HEK293 (cell line): ENCODE data around the gene UNC119.

ENCODE experiments used
- CTCF ChIA-PET: fragments of 350-600 bp; formaldehyde crosslinking; extraction: SDS; loops from one replicate; lab custom pipeline; 2021; ENCODE audit warnings: antibody characterized with exemption; lab: Yijun Ruan, JAX
- POLR2A ChIA-PET: fragments of 300-600 bp; formaldehyde crosslinking; extraction: SDS; loops from one replicate; lab custom pipeline; 2020; ENCODE audit warnings: antibody characterized with exemption, inconsistent platforms; lab: Yijun Ruan, JAX
- H3K27ac ChIP-seq: fragments of 200-500 bp; sonication (Bioruptor generic); 2 replicates; pipeline ENCODE4 v1.5.1; 2014; ENCODE audit warnings: low read depth, low read length, control low read depth, inconsistent platforms; ENCODE audit errors: extremely low read depth
- H3K36me3 ChIP-seq, 2 experiments: fragments of 200-500 bp in 1 of 2; sonication (Bioruptor generic) in 1 of 2; 1 replicate in 1 of 2; 2 replicates in 1 of 2; pipeline ENCODE4 v1.5.1; 2014 to 2017; ENCODE audit warnings: inconsistent platforms in 2 of 2, low read length in 2 of 2; ENCODE audit not compliant: control insufficient read depth in 2 of 2, insufficient read depth in 1 of 2
- H3K4me1 ChIP-seq: fragments of 200-500 bp; sonication (Bioruptor generic); 2 replicates; pipeline ENCODE4 v1.5.1; 2014; ENCODE audit warnings: mild to moderate bottlenecking, low read length, inconsistent platforms; ENCODE audit not compliant: control insufficient read depth, insufficient read depth
- H3K4me3 ChIP-seq: 2 replicates; pipeline ENCODE4 v1.5.1; 2011; ENCODE audit warnings: low read depth, mild to moderate bottlenecking, control low read depth, low read length, moderate library complexity
- H3K9me3 ChIP-seq: fragments of 200-500 bp; sonication (Bioruptor generic); 2 replicates; pipeline ENCODE4 v1.5.1; 2014; ENCODE audit warnings: low read depth, low read length, inconsistent platforms; ENCODE audit not compliant: control insufficient read depth, insufficient read depth
- BCL11A ChIP-seq: fragments of 450-650 bp; formaldehyde crosslinking; IDR thresholded peaks from 2 replicates; pipeline ENCODE4 v1.5.1; 2016; ENCODE audit warnings: low read depth, missing biosample characterization, missing genetic modification characterization
- GLI2 ChIP-seq: fragments of 450-650 bp; formaldehyde crosslinking; IDR thresholded peaks from 2 replicates; pipeline ENCODE4; 2017; ENCODE audit warnings: missing biosample characterization, missing genetic modification characterization, low read depth, borderline replicate concordance
- HOXC10 ChIP-seq: sonication (generic); formaldehyde crosslinking; IDR thresholded peaks from 2 replicates; pipeline ENCODE4 v1.8.1; 2023; ENCODE audit warnings: mild to moderate bottlenecking, missing genetic modification reagents
- KLF8 ChIP-seq: fragments of 450-650 bp; formaldehyde crosslinking; IDR thresholded peaks from 2 replicates; pipeline ENCODE4 v1.5.1; 2016; ENCODE audit warnings: missing biosample characterization, missing genetic modification characterization
- KLF9 ChIP-seq: fragments of 450-650 bp; formaldehyde crosslinking; IDR thresholded peaks from 2 replicates; pipeline ENCODE4 v1.5.1; 2016; ENCODE audit warnings: missing biosample characterization, missing genetic modification characterization, low read depth
- MEIS1 ChIP-seq: sonication (generic); formaldehyde crosslinking; IDR thresholded peaks from 2 replicates; pipeline ENCODE4 v1.8.1; 2022; ENCODE audit warnings: missing genetic modification reagents, mild to moderate bottlenecking, borderline replicate concordance
- PATZ1 ChIP-seq: fragments of 450-650 bp; formaldehyde crosslinking; IDR thresholded peaks from 2 replicates; pipeline ENCODE4 v1.5.1; 2016; ENCODE audit warnings: missing biosample characterization, missing genetic modification characterization
- SCRT2 ChIP-seq: fragments of 450-650 bp; formaldehyde crosslinking; IDR thresholded peaks from 2 replicates; pipeline ENCODE4 v1.5.1; 2016; ENCODE audit warnings: missing biosample characterization, missing genetic modification characterization
- TRIM28 ChIP-seq: IDR thresholded peaks from 2 replicates; pipeline ENCODE4 v1.6.1; 2011; ENCODE audit warnings: low read length, control low read depth, borderline replicate concordance
- ZBTB1 ChIP-seq: fragments of 450-650 bp; formaldehyde crosslinking; IDR thresholded peaks from 2 replicates; pipeline ENCODE4 v1.5.1; 2016; ENCODE audit warnings: missing biosample characterization, missing genetic modification characterization
- ZBTB11 ChIP-seq: fragments of 450-650 bp; formaldehyde crosslinking; conservative IDR thresholded peaks from 2 replicates; pipeline ENCODE4 v1.5.1; 2016; ENCODE audit warnings: low read depth, missing biosample characterization, missing genetic modification characterization
- ZBTB48 ChIP-seq: fragments of 450-650 bp; formaldehyde crosslinking; IDR thresholded peaks from 2 replicates; pipeline ENCODE4 v1.5.1; 2016; ENCODE audit warnings: missing biosample characterization, missing genetic modification characterization
- ZFP69B ChIP-seq: fragments of 450-650 bp; formaldehyde crosslinking; IDR thresholded peaks from 2 replicates; pipeline ENCODE4 v1.5.1; 2016; ENCODE audit warnings: missing biosample characterization, missing genetic modification characterization
- ZNF10 ChIP-seq: fragments of 450-650 bp; formaldehyde crosslinking; IDR thresholded peaks from 2 replicates; pipeline ENCODE4 v1.5.1; 2017; ENCODE audit warnings: missing biosample characterization, missing genetic modification characterization
- ZNF112 ChIP-seq: fragments of 450-650 bp; formaldehyde crosslinking; IDR thresholded peaks from 2 replicates; pipeline ENCODE4 v1.5.0; 2017; ENCODE audit warnings: missing biosample characterization, missing genetic modification characterization
- ZNF138 ChIP-seq: fragments of 450-650 bp; formaldehyde crosslinking; IDR thresholded peaks from 2 replicates; pipeline ENCODE4 v1.5.1; 2016; ENCODE audit warnings: missing biosample characterization, missing genetic modification characterization, borderline replicate concordance
- ZNF16 ChIP-seq: fragments of 450-650 bp; formaldehyde crosslinking; IDR thresholded peaks from 2 replicates; pipeline ENCODE4 v1.5.1; 2016; ENCODE audit warnings: low read depth, missing biosample characterization, missing genetic modification characterization
- ZNF175 ChIP-seq: fragments of 450-650 bp; formaldehyde crosslinking; IDR thresholded peaks from 2 replicates; pipeline ENCODE4 v1.5.1; 2016; ENCODE audit warnings: missing biosample characterization, missing genetic modification characterization
- ZNF221 ChIP-seq: fragments of 450-650 bp; formaldehyde crosslinking; IDR thresholded peaks from 2 replicates; pipeline ENCODE4 v1.5.1; 2017; ENCODE audit warnings: missing biosample characterization, missing genetic modification characterization, borderline replicate concordance
- ZNF24 ChIP-seq: fragments of 450-650 bp; formaldehyde crosslinking; IDR thresholded peaks from 2 replicates; pipeline ENCODE4 v1.5.1; 2016; ENCODE audit warnings: missing biosample characterization, missing genetic modification characterization
- ZNF311 ChIP-seq: fragments of 450-650 bp; formaldehyde crosslinking; IDR thresholded peaks from 2 replicates; pipeline ENCODE4 v1.5.1; 2017; ENCODE audit warnings: missing biosample characterization, missing genetic modification characterization, borderline replicate concordance
- ZNF37A ChIP-seq: fragments of 450-650 bp; IDR thresholded peaks from 2 replicates; pipeline ENCODE4 v1.5.1; 2018; ENCODE audit warnings: missing biosample characterization, missing genetic modification characterization
- ZNF513 ChIP-seq: fragments of 450-650 bp; IDR thresholded peaks from 2 replicates; pipeline ENCODE4 v1.5.1; 2018; ENCODE audit warnings: missing biosample characterization, missing genetic modification characterization
- ZNF555 ChIP-seq: fragments of 450-650 bp; formaldehyde crosslinking; conservative IDR thresholded peaks from 2 replicates; pipeline ENCODE4 v1.5.1; 2017; ENCODE audit warnings: missing biosample characterization, mild to moderate bottlenecking, missing genetic modification characterization, inconsistent platforms
- ZNF624 ChIP-seq: fragments of 450-650 bp; formaldehyde crosslinking; IDR thresholded peaks from 2 replicates; pipeline ENCODE4 v1.5.1; 2017; ENCODE audit warnings: missing biosample characterization, missing genetic modification characterization
- ZNF677 ChIP-seq: fragments of 450-650 bp; IDR thresholded peaks from 2 replicates; pipeline ENCODE4 v1.5.0; 2018; ENCODE audit warnings: missing biosample characterization, mild to moderate bottlenecking, missing genetic modification characterization, moderate library complexity
- ZSCAN23 ChIP-seq: fragments of 450-650 bp; formaldehyde crosslinking; IDR thresholded peaks from 2 replicates; pipeline ENCODE4 v1.5.1; 2016; ENCODE audit warnings: missing biosample characterization, missing genetic modification characterization
- TF ChIP-seq, protein P1 (sequence below): fragments of 450-650 bp; formaldehyde crosslinking; IDR thresholded peaks from 2 replicates; pipeline ENCODE4 v1.5.1; 2016; ENCODE audit warnings: missing biosample characterization, missing genetic modification characterization, borderline replicate concordance
- TF ChIP-seq, protein P2 (sequence below): fragments of 450-650 bp; formaldehyde crosslinking; IDR thresholded peaks from 2 replicates; pipeline ENCODE4 v1.5.1; 2016; ENCODE audit warnings: missing biosample characterization, missing genetic modification characterization

UNC119 gene

DNA sequence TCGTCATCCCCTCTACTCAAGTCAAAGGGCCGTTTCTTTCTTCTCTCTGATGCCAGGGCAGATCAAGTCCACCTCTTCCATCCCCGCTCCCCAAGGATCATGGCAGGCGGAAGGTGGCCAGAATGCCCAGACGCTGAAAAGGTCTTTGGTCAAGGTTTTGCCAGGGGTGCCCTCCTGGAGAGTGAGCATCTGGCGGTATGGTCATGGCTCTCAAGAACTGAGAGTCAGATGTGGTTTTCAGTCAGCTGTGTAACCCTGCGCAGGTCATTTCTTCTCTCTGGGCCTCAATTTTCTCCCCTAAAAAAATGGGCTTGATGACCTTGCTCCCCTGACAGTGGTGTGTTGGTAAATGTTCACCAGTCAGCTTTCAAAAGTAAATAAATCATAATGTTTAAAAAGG is 33.8 kb downstream of the UNC119 start:
- TF ChIP-seq ZBTB48 (tag by site-specific recombination), result no peak
- no peak for TF ChIP-seq ZBTB11
- no peak for TF ChIP-seq ZNF624 (tag by site-specific recombination)
- TF ChIP-seq, protein P1, sequence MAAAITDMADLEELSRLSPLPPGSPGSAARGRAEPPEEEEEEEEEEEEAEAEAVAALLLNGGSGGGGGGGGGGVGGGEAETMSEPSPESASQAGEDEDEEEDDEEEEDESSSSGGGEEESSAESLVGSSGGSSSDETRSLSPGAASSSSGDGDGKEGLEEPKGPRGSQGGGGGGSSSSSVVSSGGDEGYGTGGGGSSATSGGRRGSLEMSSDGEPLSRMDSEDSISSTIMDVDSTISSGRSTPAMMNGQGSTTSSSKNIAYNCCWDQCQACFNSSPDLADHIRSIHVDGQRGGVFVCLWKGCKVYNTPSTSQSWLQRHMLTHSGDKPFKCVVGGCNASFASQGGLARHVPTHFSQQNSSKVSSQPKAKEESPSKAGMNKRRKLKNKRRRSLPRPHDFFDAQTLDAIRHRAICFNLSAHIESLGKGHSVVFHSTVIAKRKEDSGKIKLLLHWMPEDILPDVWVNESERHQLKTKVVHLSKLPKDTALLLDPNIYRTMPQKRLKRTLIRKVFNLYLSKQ, result no peak
- TF ChIP-seq ZFP69B, result no peak
- TF ChIP-seq ZNF16 (tag by site-specific recombination), result no peak
- TF ChIP-seq, protein P2, sequence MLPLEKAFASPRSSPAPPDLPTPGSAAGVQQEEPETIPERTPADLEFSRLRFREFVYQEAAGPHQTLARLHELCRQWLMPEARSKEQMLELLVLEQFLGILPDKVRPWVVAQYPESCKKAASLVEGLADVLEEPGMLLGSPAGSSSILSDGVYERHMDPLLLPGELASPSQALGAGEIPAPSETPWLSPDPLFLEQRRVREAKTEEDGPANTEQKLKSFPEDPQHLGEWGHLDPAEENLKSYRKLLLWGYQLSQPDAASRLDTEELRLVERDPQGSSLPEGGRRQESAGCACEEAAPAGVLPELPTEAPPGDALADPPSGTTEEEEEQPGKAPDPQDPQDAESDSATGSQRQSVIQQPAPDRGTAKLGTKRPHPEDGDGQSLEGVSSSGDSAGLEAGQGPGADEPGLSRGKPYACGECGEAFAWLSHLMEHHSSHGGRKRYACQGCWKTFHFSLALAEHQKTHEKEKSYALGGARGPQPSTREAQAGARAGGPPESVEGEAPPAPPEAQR, result no peak
- no peak for TF ChIP-seq ZNF175 (tag by site-specific recombination)
- no peak for TF ChIP-seq ZBTB1 (tag by site-specific recombination)
- TF ChIP-seq ZNF138 (tag by site-specific recombination), result no peak
- no peak for TF ChIP-seq HOXC10 (CRISPR knock-in tag)
- no peak for TF ChIP-seq ZNF311 (tag by site-specific recombination)
- no peak for TF ChIP-seq ZNF677
- TF ChIP-seq PATZ1, result no peak
- TF ChIP-seq KLF8 (tag by site-specific recombination), result no peak
- no peak for TF ChIP-seq KLF9 (tag by site-specific recombination)
- TF ChIP-seq ZNF37A, result no peak
- no peak for TF ChIP-seq BCL11A (tag by site-specific recombination)
- no peak for TF ChIP-seq ZNF10 (tag by site-specific recombination)
- TF ChIP-seq, all 188 proteins: peak for 0
- no peaks in the 10 kb centered on the region for H3K36me3 ChIP-seq
- no peak overlapping the region for H3K27ac ChIP-seq
- CTCF ChIA-PET, result no interaction called here
- H3K9me3 ChIP-seq, result no peaks in the 10 kb centered on the region
- peaks cover 4% of the 10 kb centered on the region; the same call in 1 of the 2 replicates for H3K4me1 ChIP-seq
- H3K4me3 ChIP-seq, result no peak overlapping the region
- POLR2A ChIA-PET, result no interaction called here

GRCh38 chr17:28518132-28518531 is 34.3 kb downstream of the UNC119 start:
- POLR2A ChIA-PET, result no interaction called here
- Histone ChIP-seq H3K9me3 (no peaks in the 10 kb centered on the region), H3K4me1 (peaks cover 4% of the 10 kb centered on the region; the same call in 1 of the 2 replicates), H3K27ac (no peak overlapping the region), H3K36me3 (no peaks in the 10 kb centered on the region), H3K4me3 (no peak overlapping the region)
- CTCF ChIA-PET, result no interaction called here
- TF ChIP-seq GLI2 (tag by site-specific recombination), result no peak
- no peak for TF ChIP-seq ZNF513 (tag by site-specific recombination)
- TF ChIP-seq ZNF112 (tag by site-specific recombination), result no peak
- no peak for TF ChIP-seq ZNF555 (tag by site-specific recombination)
- no peak for TF ChIP-seq ZNF24 (tag by site-specific recombination)
- no peak for TF ChIP-seq MEIS1 (CRISPR knock-in tag)
- TF ChIP-seq ZNF221, result no peak
- TF ChIP-seq TRIM28, result no peak
- TF ChIP-seq SCRT2 (tag by site-specific recombination), result no peak
- TF ChIP-seq ZSCAN23 (tag by site-specific recombination), result no peak
